GM18519 (cell line): Measurements from ENCODE around the gene B4GAT1.
"Not testable (repeated sequence)": the region's sequence is repeated elsewhere in the genome, so short reads cannot be mapped to it uniquely, and the experiment has no call there.

ENCODE experiments used
- ATAC-seq: cut with Tn5 transposase; IDR thresholded peaks from one replicate; pipeline ENCODE4 v1.9.1; 2021; ENCODE audit warnings: mild to moderate bottlenecking, moderate library complexity; ENCODE audit not compliant: unreplicated experiment, low FRiP score

B4GAT1 gene

DNA sequence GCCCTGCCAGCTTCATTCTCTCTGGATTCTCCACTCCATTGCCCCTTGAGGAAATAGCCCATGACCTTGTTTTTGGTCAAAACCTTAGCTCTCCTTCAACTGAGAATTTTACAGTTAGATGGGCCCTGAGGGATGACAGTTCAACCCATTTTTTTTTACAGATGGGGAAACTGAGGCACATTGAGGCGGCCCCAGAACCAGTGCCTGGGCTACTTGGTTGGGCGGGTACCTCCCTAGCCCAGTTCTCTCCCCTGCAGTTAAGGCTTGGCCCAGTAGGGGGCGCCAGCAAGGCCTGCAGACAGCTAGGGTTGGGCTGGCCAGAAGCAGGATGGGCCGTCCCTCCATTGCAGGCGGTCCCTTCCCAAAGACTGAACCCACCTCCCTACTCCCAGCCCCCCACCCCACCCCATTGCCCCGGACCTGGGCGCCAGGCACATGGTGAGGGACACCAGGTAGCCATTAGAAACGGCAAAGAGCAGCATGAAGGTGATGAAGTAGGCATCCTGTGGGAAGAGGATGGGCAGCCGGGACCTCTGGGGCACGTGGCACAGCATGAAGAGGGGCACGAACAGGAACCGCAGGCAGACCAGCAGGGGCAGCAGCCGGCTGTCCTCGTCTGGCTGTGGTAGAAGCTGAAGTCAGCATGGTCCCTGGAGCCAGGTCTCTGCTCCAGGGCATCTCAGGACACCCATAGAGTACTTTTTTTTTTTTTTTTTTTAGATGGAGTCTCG lies 16.5 kb upstream of the B4GAT1 start:
- no peak for ATAC-seq

- ATAC-seq, result no peak
These were observed 15.8 kb upstream of the B4GAT1 start for GRCh38 chr11:66363187-66363601.

DNA sequence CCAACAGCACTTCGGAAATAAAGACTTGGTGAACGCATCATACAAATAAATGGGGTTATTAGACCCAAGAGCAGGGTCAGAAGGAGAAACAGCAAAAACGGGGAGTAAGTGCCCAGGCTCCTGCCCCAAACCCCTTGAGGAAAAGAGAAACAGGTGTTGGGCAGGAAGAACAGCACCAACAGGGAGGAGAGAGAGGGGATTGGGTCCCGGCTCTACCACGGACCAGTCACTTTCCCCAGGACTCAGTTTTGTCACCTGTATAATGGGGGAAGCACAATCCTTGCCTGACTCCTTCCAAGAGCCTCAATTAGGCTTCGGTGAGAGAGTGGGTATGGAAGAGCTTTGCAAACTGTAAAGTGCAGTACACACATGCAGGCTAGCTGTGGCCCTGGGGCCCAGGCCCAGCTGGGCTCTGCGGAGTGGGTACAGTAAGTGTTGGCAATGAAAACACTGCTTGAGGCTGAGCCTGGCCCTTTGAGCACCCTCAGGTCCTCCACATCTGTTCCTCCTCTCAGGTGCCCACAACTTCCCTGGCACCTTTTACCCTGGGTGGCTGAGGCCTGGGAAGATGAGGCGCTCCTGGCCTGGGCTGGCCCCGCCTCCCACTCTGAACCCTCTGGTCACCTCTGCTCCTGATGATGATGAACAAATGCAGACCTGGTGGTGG lies 15.2 kb upstream of the B4GAT1 start:
- ATAC-seq, result no peak

GRCh38 chr11:66361502-66361941 lies 14.1 kb upstream of the B4GAT1 start:
- ATAC-seq, result no peak

- ATAC-seq, result no peak
These were observed 13.1 kb upstream of the B4GAT1 start for GRCh38 chr11:66360406-66361073.

- no peak for ATAC-seq
These were observed 12.2 kb upstream of the B4GAT1 start for GRCh38 chr11:66359662-66360087.

- ATAC-seq, result not testable (repeated sequence)
These were observed 3.3 kb upstream of the B4GAT1 start for GRCh38 chr11:66350560-66351235.

GRCh38 chr11:66349084-66349386 lies 1.6 kb upstream of the B4GAT1 start:
- no peak for ATAC-seq

DNA sequence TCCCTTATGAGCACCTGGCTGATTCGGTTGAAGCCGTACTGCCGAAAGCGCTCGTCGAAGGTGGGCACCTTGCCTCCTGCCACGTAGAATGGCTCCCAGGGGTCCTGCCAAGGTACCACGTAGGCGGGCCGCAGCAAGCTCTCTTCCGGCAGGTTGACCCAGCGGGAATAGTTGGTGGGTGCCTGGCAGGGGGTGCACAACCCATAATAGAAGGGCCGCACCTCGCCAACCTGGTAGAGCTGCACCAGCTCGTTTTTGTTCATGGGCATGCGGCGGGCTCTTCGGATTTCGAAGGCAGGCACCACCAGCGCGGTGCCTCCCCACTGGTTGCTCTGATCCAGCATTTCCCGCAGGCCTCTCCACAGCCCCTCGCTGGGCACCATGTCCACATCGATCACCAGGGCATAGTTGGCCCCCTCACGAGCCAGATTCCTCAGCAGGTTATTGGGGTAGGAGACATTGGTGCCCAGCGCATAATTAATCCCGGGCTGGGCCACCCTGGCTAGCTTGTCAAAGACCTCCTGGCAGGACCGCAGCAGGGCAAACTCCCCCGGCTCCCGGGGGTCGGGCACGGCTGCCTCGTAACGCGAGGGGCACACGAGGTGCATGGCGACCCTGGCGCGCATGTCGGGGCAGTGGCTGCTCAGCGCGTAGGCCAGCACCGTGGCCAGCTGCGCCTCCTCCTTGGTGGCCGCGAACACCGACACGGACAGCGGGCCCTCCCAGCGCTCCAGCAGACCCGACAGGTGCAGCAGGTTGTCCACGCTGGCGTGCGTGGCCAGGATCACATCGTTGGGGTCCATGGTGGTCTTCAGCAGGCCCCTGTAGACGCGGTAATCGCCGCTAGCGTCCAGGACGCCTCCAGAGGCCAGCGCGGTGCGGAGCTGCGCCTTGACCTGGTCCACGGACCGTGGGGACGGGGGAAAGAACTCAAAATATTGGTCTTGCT lies 679 bp downstream of the B4GAT1 start:
- no peak for ATAC-seq

GRCh38 chr11:66345316-66345649 lies 2.1 kb downstream of the B4GAT1 start:
- ATAC-seq, result no peak

DNA sequence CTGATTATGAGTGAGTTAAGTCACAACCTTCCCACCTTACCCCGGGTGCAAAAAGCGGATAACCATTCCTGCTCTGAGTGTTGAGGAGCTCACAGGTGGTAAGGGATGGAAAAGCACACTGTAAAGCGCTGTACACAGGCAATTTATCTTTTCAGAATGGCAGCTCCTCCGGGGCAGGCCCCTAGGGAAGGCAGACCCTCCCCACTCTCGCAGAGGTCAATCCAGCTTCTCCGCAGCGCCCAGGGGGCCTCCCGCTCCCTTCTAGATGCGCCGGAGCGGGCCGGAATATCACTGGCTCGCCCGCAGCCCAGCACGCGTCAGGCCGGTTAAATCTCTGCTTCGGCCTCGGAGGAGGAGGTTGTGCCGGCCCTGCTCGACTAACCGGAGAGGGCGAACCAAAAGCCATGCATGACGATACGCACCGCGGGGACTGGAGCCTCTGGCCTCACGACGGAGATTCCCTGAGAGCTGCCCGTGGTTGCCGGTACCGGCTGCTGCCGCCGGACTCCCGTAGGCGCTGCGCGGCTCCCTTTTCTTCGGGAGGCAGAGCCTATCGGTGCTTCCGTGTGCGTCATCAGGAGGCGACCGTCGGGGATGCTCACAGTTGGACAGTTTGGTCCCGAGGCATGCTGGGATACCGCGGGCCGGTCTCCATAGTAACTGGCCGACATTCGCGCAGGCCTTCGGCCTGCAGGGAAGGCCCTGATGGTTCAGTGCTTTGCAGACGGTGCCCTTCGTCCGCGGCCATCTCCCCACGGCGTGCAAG lies 2.7 kb downstream of the B4GAT1 start, which contains the start of gene BRMS1:
Gene BRMS1 (minus strand): TSS at position 555 of the 766 bp plus-strand sequence. CDS start 2,870 bp downstream, outside the sequence.
- ATAC-seq, result peak; percentile 45

DNA sequence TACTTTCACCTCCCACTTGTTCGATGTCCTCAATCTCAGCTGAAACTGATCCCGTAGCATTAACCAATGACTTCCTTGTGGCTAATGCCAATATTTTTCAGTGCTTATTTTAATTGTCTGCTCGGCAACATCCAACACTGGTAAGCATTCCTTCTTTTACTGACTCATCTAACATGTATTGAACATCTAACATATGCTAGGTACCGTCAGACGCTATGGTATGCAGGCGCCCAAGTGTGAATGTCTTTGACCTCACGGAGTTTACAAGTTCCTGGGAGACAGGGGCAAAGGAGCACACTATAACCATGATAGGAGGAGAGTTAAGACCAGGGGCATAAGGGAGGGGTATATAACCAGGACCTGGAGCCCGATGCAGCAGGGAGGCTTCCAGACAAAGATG lies 4.3 kb downstream of the B4GAT1 start:
- no peak for ATAC-seq

DNA sequence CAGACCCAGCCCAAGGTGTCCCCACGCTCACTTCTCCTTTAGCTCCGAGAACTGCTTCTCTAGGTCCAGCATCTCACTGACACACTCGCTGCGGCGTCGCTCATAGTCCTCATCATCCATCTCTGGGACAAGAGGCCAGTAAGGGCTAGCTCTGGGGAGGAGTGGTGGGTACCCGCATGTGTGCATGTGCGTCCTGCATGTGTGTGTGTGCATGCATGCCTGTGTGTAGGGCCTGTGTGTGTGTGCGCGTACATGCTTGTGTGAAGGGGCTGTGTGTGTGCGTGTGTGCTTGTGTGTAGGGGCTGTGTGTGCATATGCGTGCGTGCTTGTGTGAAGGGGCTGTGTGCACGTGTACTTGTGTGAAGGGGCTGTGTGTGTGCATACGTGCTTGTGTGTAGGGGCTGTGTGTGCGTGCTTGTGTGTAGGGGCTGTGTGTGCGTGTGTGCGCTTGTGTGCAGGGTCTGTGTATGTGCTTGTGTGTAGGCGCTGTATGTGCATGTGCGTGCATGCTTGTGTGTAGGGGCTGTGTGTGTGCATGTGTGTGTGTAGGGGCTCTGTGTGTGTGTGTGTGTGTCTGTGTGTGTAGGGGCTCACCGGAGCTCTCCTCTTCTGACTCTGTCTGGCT lies 5.8 kb downstream of the B4GAT1 start:
- no peak for ATAC-seq

DNA sequence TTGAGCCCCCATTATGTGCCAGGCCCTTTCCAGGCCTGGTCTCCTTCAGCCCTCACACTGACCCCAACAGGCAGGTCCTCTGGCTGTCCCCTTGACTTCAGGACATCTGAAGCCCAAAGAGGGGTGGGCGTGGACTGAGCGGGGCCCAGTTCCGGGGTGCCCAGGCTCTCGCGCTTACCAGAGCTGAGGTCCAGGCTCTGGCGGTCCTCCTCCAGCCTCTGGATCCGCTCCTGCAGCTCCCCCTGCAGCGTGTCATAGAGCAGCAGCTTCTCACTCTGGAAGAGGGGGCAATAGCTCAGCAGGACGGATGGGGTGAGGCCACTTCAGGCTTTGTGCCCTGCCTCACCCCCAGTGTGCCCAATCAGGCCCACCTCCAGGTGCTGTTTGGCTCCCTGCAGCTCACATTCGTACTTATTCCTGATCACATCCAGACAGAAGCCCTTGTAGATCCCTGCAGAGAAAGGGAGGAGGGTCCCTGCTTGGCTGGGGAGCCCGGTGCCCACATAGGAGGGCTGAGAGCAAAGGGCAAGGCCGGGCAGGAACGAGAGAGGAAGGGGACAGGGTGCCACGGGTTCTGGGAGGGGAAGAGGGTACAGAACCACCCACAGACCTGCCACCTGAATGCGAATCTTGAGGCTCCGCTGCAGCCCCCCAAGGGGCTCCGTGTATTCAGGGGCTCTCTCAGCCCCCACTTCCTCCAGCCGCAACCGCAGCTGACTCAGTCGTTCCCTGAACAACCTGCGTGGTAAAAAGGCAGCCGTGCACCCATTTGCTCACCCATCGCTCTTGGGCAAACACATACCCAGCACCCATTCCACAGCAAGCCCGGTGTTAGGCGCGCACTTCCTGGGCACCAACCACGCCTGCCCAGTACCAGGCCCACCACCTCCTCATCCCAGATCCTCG lies 6.6 kb downstream of the B4GAT1 start:
- ATAC-seq, result no peak

DNA sequence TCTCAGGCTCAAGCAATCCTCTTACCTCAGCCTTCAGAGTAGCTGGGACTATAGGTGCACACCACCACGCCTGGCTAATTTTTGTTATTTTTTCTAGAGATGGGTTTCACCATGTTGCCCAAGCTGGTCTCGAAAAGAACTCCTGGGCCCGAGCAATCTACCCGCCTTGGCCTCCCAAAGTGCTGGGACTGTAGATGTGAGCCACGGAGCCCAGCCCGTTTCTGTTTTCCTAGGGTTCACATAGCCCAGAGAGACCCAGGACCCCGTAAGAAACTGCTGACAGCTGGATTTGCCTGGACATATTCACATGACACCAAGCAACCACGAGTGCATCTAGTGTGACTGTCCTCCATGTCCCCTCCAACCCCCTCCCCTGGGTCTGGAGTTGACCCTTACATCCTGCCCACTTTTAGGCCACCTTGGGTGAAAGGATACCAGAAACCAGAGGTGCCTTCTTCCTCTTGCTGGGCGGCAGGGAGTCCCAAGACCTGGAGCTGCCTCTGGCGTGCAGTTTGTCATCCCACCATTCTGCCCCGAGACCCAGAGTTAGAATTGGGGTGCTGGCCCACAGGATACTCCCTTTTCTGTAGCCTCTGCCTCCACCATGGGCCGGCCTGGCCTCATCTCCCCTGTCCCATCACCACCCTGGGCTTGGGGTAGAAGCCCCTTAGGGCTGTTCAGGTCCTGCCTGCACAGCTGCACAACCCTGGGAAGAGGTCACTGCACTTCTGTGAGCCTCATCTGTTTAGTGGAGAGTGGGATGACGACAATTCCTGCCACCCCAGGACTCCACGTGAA lies 7.5 kb downstream of the B4GAT1 start:
- no peak for ATAC-seq

GRCh38 chr11:66339162-66339675 lies 8.2 kb downstream of the B4GAT1 start:
- ATAC-seq, result no peak
